T-helper 2 cell (primary cell): ENCODE data around the gene RYR2.

Experiments
- DNase-seq, 5 experiments: peaks; one replicate each; pipeline versions ENCODE4 v3.0.0 to v3.0.0-alpha.2; 2012 to 2022

The RYR2 gene

DNA sequence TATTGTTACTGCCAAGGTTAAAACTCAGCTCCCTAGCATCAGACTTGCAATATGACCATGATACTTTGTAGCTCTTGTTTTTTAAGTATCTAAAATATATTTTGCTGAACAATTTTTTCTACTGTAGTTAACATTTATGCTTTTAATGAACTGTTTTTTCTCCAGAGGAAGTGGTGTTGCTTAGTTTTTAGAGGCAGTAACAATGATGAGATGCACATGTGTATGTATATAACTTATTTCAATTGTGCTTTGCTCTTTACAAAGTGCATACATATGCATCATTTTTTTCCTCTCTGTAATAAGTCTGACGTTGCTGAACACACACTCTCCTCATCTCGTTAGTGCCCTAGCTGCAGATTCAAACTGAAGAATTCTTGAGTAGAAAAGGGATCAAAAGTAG, 430.0 kb downstream of the RYR2 start:
- DNase-seq = no peak

- DNase-seq = no peak
These were observed 431.9 kb downstream of the RYR2 start for GRCh38 chr1:237473854-237474253.

DNA sequence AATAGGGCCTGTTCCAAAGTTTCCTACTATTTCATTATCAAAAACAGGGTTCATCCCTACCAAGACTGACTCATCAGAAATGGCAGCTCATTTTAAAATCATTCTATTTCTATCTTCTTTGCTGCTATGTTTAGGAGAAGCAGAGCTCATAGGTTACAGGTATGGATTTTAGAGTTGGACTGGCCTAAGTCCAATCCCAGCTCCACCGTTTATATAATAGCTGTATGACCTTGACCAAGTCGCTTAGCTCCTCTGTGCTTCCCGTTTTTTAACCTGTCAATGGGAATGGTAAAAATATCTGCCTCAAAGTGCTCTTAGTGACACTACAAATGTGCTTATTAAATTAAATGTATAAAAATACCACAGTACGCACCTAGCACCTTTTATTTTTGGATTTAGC, 436.1 kb downstream of the RYR2 start:
- DNase-seq = no peak

GRCh38 chr1:237478842-237479241, 436.9 kb downstream of the RYR2 start:
- peak in 1 of 5 experiments; percentile 69 for DNase-seq

DNA sequence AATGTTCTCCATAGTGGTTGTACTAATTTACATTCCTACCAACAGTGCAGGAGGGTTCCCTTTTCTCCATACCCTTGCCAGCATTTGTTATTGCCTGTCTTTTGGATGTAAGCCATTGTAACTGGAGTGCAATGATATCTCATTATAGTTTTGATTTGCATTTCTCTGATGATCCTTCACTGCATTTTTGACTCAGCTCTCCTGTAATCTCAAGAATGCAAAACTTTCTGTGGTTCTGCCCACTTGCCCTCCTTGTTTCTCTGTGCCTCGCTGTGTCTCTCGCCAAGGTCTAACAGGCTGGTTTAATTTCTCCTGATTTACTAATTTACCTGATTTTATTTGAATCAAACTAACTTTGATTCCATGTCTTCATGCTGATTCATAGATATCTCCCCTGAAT, 440.8 kb downstream of the RYR2 start:
- peak in 1 of 5 experiments; percentile 23 for DNase-seq

GRCh38 chr1:237492359-237492758, 450.4 kb downstream of the RYR2 start:
- peak in 1 of 5 experiments; percentile 30 for DNase-seq

DNA sequence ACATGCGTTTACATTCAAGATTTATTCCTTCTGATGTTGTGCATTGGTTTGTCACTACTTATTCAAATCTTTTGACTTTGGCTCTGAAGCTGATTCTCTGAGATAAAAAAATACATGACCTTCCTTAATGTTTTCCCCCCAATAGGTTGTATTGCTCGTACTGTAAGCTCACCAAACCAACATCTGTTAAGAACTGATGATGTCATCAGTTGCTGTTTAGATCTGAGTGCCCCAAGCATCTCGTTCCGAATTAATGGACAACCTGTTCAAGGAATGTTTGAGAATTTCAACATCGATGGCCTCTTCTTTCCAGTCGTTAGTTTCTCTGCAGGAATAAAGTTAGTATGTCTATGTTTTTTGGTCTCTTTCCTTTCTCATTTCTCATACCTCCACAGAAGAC, 458.6 kb downstream of the RYR2 start:
- no peak for DNase-seq

DNA sequence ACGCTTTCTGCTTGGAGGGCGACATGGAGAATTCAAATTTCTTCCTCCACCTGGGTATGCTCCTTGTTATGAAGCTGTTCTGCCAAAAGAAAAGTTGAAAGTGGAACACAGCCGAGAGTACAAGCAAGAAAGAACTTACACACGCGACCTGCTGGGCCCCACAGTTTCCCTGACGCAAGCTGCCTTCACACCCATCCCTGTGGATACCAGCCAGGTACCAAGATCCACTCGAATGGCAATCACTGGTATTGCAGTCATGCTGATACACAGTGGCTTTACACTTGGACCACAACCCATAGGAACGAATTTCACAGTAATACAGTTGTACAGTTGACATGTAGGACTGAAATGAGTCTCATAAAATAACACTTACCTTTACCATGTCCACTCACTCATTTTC, 461.3 kb downstream of the RYR2 start:
- DNase-seq = no peak

DNA sequence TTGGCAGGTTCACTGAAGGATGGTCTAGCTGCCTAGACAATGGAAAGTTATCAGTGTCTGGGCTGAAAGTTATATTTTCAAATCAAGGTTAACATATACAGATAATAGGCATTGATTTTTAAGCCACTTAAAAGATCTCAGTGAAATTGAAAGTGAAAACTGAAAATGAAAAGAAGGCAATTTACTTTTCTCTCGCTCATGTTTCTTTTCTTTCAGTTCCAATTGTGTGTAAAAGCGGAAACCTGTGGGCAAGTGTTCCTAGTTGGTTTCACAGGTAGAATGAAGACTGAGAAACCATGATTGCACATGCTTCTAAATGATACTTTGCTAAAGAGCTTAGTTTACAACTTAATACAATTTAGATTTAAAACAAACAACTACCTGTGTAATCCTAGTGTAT, 465.0 kb downstream of the RYR2 start:
- DNase-seq = peak in 1 of 5 experiments; percentile 73

- no peak for DNase-seq
These were observed 467.8 kb downstream of the RYR2 start for GRCh38 chr1:237509748-237510147.

- no peak for DNase-seq
These were observed 483.1 kb downstream of the RYR2 start for GRCh38 chr1:237525102-237525501.

DNA sequence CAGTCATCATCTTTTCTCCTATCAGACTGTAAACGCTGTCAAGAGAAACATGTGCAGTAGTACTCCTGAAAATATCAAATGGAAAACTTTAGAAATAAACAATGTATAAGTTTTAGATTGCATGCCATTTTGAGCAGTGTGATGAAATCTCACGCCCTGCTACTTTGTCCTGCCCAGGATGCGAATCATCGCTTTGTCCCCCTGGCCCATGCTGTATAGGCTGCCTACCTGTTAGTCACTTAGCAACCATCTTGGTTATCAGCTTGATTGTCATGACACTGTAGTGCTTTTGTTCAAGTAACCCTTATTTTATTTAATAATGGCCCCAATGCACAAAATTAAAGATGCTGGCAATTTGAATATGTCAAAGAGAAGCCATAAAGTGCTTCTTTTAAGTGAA, 485.8 kb downstream of the RYR2 start:
- no peak for DNase-seq

- no peak for DNase-seq
These were observed 486.6 kb downstream of the RYR2 start for GRCh38 chr1:237528545-237528944.

GRCh38 chr1:237539055-237539454, 497.1 kb downstream of the RYR2 start:
- DNase-seq = no peak

- no peak for DNase-seq
These were observed 500.8 kb downstream of the RYR2 start for GRCh38 chr1:237542525-237543418.

DNA sequence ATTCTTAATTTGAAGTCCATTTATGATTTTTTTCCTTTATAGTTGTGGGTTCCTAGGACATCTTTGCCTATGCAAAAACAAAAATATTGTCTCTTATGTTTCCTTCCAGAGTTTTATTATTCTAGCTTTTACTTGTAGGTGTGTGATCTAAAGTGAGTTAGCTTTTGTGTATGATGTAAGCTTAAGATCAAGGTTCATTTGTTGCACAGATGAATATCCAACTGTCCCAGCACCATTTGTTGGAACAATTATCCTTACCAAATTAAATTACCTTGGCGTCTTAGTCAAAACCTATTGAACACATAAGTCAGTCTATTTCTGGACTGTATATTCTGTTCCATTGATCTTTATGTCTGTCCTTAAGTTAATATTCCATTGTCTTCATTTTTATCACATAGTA, 511.1 kb downstream of the RYR2 start:
- DNase-seq = no peak

GRCh38 chr1:237556911-237557310, 514.9 kb downstream of the RYR2 start:
- DNase-seq = no peak

DNA sequence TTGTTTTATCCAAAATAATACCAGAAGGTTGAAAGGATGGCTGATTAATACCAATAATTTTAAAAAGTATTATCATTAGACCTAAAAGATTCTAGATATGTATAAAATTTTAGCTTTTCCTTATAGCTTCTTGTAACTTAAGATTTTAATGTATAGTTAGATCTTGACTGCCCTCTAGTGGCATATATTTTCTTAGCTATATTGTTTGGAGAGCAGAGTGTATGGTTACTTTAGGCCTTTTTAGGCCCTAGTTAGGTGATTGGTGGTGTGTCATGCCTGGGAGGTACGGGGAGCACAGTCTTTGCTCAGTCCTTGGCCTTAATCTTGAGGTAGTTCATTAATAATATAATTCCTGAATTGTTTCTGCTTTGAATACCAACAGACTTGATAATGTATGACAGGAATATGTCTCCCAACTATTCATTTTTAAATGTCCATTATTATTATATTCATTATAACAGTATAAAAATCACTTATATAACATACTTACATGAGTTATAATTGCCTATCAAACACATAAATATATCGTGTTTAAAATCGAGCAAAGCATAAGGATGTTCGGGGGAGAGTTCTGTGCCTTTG, 520.3 kb downstream of the RYR2 start:
- peak in 1 of 5 experiments; percentile 68 for DNase-seq

- no peak for DNase-seq
These were observed 523.3 kb downstream of the RYR2 start for GRCh38 chr1:237565236-237565635.

DNA sequence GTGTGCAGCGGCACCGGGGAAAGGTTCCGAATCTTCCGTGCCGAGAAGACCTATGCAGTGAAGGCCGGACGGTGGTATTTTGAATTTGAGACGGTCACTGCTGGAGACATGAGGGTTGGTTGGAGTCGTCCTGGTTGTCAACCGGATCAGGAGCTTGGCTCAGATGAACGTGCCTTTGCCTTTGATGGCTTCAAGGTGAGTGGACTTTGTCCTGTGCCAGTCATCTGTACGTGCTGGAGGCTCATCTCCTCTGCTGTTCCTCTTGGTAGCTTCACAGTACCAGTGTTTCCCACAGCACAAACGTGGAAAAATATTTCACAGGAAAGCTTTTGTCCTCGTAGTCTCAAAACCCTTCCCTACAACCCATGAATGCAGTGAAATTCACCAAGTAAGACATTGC, 524.6 kb downstream of the RYR2 start:
- no peak for DNase-seq

DNA sequence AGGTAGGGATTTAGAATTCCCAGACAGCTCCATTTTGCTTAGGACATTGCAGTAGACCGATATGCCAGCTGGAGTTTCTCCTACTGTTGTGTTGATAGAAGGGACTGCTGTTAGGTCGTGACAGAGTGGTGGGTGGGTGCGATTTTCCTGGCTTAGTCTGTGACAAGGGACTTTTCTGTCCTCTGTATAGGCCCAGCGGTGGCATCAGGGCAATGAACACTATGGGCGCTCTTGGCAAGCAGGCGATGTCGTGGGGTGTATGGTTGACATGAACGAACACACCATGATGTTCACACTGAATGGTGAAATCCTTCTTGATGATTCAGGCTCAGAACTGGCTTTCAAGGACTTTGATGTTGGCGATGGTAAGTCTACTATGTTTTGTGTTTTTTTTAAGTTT, 527.0 kb downstream of the RYR2 start:
- DNase-seq = no peak

- peak in 1 of 5 experiments; percentile 16 for DNase-seq
These were observed 528.5 kb downstream of the RYR2 start for GRCh38 chr1:237570530-237570929.

GRCh38 chr1:237574536-237574935, 532.6 kb downstream of the RYR2 start:
- no peak for DNase-seq

- no peak for DNase-seq
These were observed 536.6 kb downstream of the RYR2 start for GRCh38 chr1:237578540-237578939.
